Measurements from ENCODE around the gene B3GALT6. TPM values are rescaled to one million over a fixed set of nuclear protein-coding genes. Genes with fewer than 3 reads are reported as not detected.

B3GALT6 gene
- total and polyA plus RNA-seq, 4 donors: 2.5 to 12.8 (median 10.3) TPM

DNA sequence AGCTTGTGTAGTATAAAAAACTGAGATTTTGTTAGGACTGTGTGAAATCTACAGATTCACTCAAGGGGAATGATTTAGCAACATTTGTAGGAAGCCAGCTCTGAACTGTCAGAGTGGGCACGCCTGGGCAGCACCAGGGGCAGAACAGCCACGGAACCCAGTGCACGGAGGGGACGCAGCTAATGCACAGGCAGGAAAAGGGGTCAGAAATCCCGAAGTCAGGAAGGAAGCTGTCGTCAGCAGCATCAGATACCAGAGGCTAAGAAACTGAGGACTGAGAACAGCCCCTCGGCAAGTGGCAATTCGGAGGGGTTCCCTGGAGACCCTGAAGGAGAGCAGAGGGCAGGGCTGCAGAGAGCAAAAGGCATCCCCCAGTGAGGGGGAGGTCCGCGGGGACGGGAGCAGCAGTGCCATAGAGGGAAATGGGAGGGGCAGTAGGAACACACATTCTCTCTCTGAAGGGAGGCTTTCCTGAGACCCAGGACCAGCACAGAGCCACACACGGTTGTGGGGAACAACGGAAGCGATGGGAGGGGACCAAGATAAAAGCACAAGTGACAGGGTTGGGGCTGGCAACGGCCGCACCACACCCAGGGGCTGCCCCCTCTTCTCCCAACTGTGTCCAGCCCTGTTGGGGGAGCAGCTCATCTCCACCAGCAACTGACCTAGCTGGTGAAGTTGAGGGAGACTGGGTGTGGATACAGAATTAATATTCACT lies 29.0 kb downstream of the B3GALT6 start:
- H3K4me1 ChIP-seq (ENCODE audit: control insufficient read depth in 1 of 2, insufficient read depth in 2 of 2, low read length in 2 of 2): no peaks in the 10 kb centered on the region
- ATAC-seq (ENCODE audit: low FRiP score) (no peak), DNase-seq (no peak)
- no peak overlapping the region for H3K4me3 ChIP-seq (ENCODE audit: low read length in 2 of 2)
- no peak overlapping the region for H3K27ac ChIP-seq (ENCODE audit: low read depth in 1 of 2, low read length in 2 of 2)
- intact Hi-C loops (cut with DNase I): no loop called here
- H3K36me3 ChIP-seq (ENCODE audit: control insufficient read depth in 1 of 2, insufficient read depth in 2 of 2, low read length in 1 of 2): peaks cover 0 to 2% of the 10 kb centered on the region in 2 donors
- no peaks in the 10 kb centered on the region for H3K27me3 ChIP-seq (ENCODE audit: control insufficient read depth in 1 of 2, insufficient read depth in 2 of 2, low read length in 1 of 2)
- 76 to 78% methylated on average over 16 of the region's 16 CpGs for WGBS, 2 donors
- no peaks in the 10 kb centered on the region for H3K9me3 ChIP-seq (ENCODE audit: control insufficient read depth, low read length)

DNA sequence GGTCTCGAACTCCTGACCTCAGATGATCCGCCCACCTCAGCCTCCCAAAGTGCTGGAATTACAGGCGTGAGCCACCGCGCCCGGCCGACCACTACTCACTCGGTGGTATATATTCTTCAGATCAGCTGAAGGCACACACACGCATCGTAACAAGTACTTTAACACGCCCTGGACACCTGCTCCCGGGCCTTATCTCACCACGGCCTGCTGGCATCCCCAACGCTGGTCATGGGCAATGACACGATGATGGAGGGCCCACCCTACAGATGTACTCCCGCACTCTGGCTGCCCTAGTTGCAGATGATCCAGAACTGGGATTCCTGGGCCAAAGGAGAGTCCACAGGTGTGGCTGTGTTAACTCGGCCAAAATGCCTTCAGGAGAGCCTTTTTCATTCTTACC lies 30.0 kb downstream of the B3GALT6 start:
- no peak for ATAC-seq (ENCODE audit: low FRiP score)
- intact Hi-C loops (cut with DNase I): no loop called here
- Histone ChIP-seq H3K36me3 (ENCODE audit: control insufficient read depth in 1 of 2, insufficient read depth in 2 of 2, low read length in 1 of 2) (peaks cover 0 to 2% of the 10 kb centered on the region in 2 donors), H3K4me1 (ENCODE audit: control insufficient read depth in 1 of 2, insufficient read depth in 2 of 2, low read length in 2 of 2) (no peaks in the 10 kb centered on the region), H3K9me3 (ENCODE audit: control insufficient read depth, low read length) (no peaks in the 10 kb centered on the region), H3K27ac (ENCODE audit: low read depth in 1 of 2, low read length in 2 of 2) (no peak overlapping the region), H3K27me3 (ENCODE audit: control insufficient read depth in 1 of 2, insufficient read depth in 2 of 2, low read length in 1 of 2) (no peaks in the 10 kb centered on the region), H3K4me3 (ENCODE audit: low read length in 2 of 2) (no peak overlapping the region)
- 96 to 97% methylated on average over 17 of the region's 17 CpGs for WGBS, 2 donors
- no peak for DNase-seq

DNA sequence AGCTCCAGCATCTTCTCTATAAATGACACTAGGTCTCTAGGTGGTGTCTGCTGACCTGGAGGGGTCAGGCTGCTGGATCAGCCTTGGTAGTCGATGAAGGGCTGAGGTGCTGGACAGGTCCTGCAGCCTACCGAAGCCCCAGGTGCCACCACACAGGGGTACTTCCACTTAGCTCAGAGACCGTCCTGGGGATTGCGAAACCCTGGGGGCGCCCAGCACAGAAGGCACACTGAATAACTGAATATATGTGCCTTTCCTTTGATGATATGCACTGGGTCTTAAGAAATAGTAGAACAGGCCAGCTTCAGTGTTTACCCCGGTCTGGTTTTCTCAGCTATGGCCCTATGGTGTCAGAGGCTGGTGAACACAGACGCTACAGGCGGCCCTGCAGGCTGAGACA lies 30.7 kb downstream of the B3GALT6 start:
- Histone ChIP-seq H3K9me3 (ENCODE audit: control insufficient read depth, low read length) (no peaks in the 10 kb centered on the region), H3K27ac (ENCODE audit: low read depth in 1 of 2, low read length in 2 of 2) (no peak overlapping the region), H3K36me3 (ENCODE audit: control insufficient read depth in 1 of 2, insufficient read depth in 2 of 2, low read length in 1 of 2) (peaks cover 0 to 2% of the 10 kb centered on the region in 2 donors), H3K4me1 (ENCODE audit: control insufficient read depth in 1 of 2, insufficient read depth in 2 of 2, low read length in 2 of 2) (no peaks in the 10 kb centered on the region), H3K27me3 (ENCODE audit: control insufficient read depth in 1 of 2, insufficient read depth in 2 of 2, low read length in 1 of 2) (no peaks in the 10 kb centered on the region), H3K4me3 (ENCODE audit: low read length in 2 of 2) (no peak overlapping the region)
- ATAC-seq (ENCODE audit: low FRiP score) (no peak), DNase-seq (no peak)
- intact Hi-C loops (cut with DNase I): no loop called here
- 94 to 96% methylated on average over 8 of the region's 8 CpGs for WGBS, 2 donors

DNA sequence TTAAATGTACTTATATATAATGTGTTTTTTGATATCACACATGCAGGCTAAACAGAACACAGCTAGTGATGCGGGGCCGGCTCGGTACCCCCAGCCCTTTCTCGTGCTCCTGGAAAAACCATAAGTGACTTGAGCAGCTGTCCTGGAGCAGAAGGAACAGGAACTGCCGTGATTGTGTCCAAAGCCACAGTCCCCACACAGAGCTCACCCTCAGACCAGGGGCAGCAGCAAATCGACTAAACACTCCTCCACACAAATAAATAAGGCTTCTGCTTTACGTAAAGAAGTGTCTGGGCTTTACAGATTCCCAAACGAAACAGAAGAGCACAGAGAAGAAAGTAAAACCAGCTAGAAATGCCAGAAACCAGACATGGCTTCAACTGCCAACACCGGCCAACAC lies 32.0 kb downstream of the B3GALT6 start:
- no peak overlapping the region for H3K27ac ChIP-seq (ENCODE audit: low read depth in 1 of 2, low read length in 2 of 2)
- WGBS, 2 donors: 87 to 89% methylated on average over 9 of the region's 9 CpGs
- ATAC-seq (ENCODE audit: low FRiP score): no peak
- H3K36me3 ChIP-seq (ENCODE audit: control insufficient read depth in 1 of 2, insufficient read depth in 2 of 2, low read length in 1 of 2): peaks cover 0 to 2% of the 10 kb centered on the region in 2 donors
- intact Hi-C loops (cut with DNase I): no loop called here
- H3K9me3 ChIP-seq (ENCODE audit: control insufficient read depth, low read length): no peaks in the 10 kb centered on the region
- no peak for DNase-seq
- no peaks in the 10 kb centered on the region for H3K4me1 ChIP-seq (ENCODE audit: control insufficient read depth in 1 of 2, insufficient read depth in 2 of 2, low read length in 2 of 2)
- no peak overlapping the region for H3K4me3 ChIP-seq (ENCODE audit: low read length in 2 of 2)
- no peaks in the 10 kb centered on the region for H3K27me3 ChIP-seq (ENCODE audit: control insufficient read depth in 1 of 2, insufficient read depth in 2 of 2, low read length in 1 of 2)

DNA sequence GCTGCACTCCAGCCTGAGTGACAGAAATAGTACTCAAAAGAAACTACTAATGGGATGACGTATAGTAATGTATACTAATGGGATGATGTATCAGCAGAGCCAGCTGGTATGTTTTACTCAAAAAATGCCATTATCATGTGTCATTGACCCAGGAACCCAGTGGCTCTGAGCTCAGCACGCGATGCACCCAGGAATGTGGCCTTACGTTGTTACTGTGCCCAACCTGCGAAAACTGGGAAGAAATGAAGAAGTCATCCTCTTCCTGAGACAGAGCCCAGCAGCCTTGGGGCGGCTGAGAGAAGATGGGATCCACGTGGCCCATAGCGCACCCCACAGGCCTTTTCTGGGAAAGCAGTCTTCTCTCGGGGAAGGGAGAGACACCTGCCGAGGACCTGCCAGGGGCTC lies 32.8 kb downstream of the B3GALT6 start:
- Histone ChIP-seq H3K36me3 (ENCODE audit: control insufficient read depth in 1 of 2, insufficient read depth in 2 of 2, low read length in 1 of 2) (peaks cover 0 to 2% of the 10 kb centered on the region in 2 donors), H3K27me3 (ENCODE audit: control insufficient read depth in 1 of 2, insufficient read depth in 2 of 2, low read length in 1 of 2) (no peaks in the 10 kb centered on the region)

GRCh38 chr1:1267488-1268283 lies 35.6 kb downstream of the B3GALT6 start:
- DNase-seq (no peak), ATAC-seq (ENCODE audit: low FRiP score) (no peak)
- WGBS, 2 donors: 94 to 95% methylated on average over 39 of the region's 39 CpGs
- Histone ChIP-seq H3K9me3 (ENCODE audit: control insufficient read depth, low read length) (no peaks in the 10 kb centered on the region), H3K27ac (ENCODE audit: low read depth in 1 of 2, low read length in 2 of 2) (no peak overlapping the region), H3K27me3 (ENCODE audit: control insufficient read depth in 1 of 2, insufficient read depth in 2 of 2, low read length in 1 of 2) (no peaks in the 10 kb centered on the region), H3K36me3 (ENCODE audit: control insufficient read depth in 1 of 2, insufficient read depth in 2 of 2, low read length in 1 of 2) (peaks cover 0 to 2% of the 10 kb centered on the region in 2 donors), H3K4me1 (ENCODE audit: control insufficient read depth in 1 of 2, insufficient read depth in 2 of 2, low read length in 2 of 2) (no peaks in the 10 kb centered on the region), H3K4me3 (ENCODE audit: low read length in 2 of 2) (no peak overlapping the region)
- intact Hi-C loops (cut with DNase I): no loop called here

More for the DNA sequence above, 32.8 kb downstream of the B3GALT6 start:
- intact Hi-C loops (cut with DNase I): no loop called here
- ATAC-seq (ENCODE audit: low FRiP score) (no peak), DNase-seq (no peak)
- WGBS, 2 donors: 64 to 72% methylated on average over 10 of the region's 10 CpGs
- Histone ChIP-seq H3K9me3 (ENCODE audit: control insufficient read depth, low read length) (no peaks in the 10 kb centered on the region), H3K4me3 (ENCODE audit: low read length in 2 of 2) (no peak overlapping the region), H3K27ac (ENCODE audit: low read depth in 1 of 2, low read length in 2 of 2) (no peak overlapping the region), H3K4me1 (ENCODE audit: control insufficient read depth in 1 of 2, insufficient read depth in 2 of 2, low read length in 2 of 2) (no peaks in the 10 kb centered on the region)

DNA sequence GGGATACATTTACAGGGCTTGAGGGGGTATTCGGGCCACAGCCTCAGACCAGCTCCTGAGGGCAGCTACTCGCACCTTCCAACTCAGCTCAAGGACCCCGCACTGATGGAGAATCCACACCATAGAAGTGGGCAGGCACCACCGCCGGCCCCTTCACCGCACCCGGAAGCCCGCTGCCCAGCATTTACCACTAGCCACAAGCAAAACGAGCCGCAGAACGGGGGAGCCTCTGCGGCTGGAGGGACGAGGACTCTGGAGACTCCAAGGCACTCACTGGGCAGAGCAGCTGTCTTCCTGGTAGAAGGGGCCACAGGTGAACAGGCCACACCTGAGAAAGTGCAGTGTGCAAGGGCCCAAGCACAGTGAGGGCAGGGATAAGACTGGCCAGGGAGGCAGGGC lies 36.2 kb downstream of the B3GALT6 start:
- no peaks in the 10 kb centered on the region for H3K27me3 ChIP-seq (ENCODE audit: control insufficient read depth in 1 of 2, insufficient read depth in 2 of 2, low read length in 1 of 2)
- no peak for ATAC-seq (ENCODE audit: low FRiP score)
- 93 to 95% methylated on average over 13 of the region's 13 CpGs for WGBS, 2 donors
- no peak for DNase-seq
- H3K4me1 ChIP-seq (ENCODE audit: control insufficient read depth in 1 of 2, insufficient read depth in 2 of 2, low read length in 2 of 2): no peaks in the 10 kb centered on the region
- no peaks in the 10 kb centered on the region for H3K9me3 ChIP-seq (ENCODE audit: control insufficient read depth, low read length)
- H3K27ac ChIP-seq (ENCODE audit: low read depth in 1 of 2, low read length in 2 of 2): no peak overlapping the region
- H3K4me3 ChIP-seq (ENCODE audit: low read length in 2 of 2): no peak overlapping the region
- intact Hi-C loops (cut with DNase I): no loop called here
- H3K36me3 ChIP-seq (ENCODE audit: control insufficient read depth in 1 of 2, insufficient read depth in 2 of 2, low read length in 1 of 2): no peaks in the 10 kb centered on the region

- DNase-seq: peak in 1 of 2 donors; percentile 57
Observed at GRCh38 chr1:1270813-1271212, 38.8 kb downstream of the B3GALT6 start.

More at GRCh38 chr1:1270813-1271212, 38.8 kb downstream of the B3GALT6 start:
- Histone ChIP-seq H3K36me3 (ENCODE audit: control insufficient read depth in 1 of 2, insufficient read depth in 2 of 2, low read length in 1 of 2) (no peaks in the 10 kb centered on the region), H3K27me3 (ENCODE audit: control insufficient read depth in 1 of 2, insufficient read depth in 2 of 2, low read length in 1 of 2) (no peaks in the 10 kb centered on the region), H3K9me3 (ENCODE audit: control insufficient read depth, low read length) (no peaks in the 10 kb centered on the region), H3K4me1 (ENCODE audit: control insufficient read depth in 1 of 2, insufficient read depth in 2 of 2, low read length in 2 of 2) (no peaks in the 10 kb centered on the region), H3K27ac (ENCODE audit: low read depth in 1 of 2, low read length in 2 of 2) (no peak overlapping the region), H3K4me3 (ENCODE audit: low read length in 2 of 2) (no peak overlapping the region)
- ATAC-seq (ENCODE audit: low FRiP score): no peak
- WGBS, 2 donors: 67 to 76% methylated on average over 7 of the region's 7 CpGs
- intact Hi-C loops (cut with DNase I): no loop called here
